T-helper 17 cell (primary cell): ENCODE results near the gene PUM2. TPM values are rescaled to one million over a fixed set of nuclear protein-coding genes. Genes with fewer than 3 reads are reported as not detected.

Experiments
- ATAC-seq: fragments of 150-1000 bp; cut with Tn5 transposase; 2 replicates; pipeline ENCODE4 v1.10.0; 2021; ENCODE audit warnings: mild to moderate bottlenecking, moderate library complexity
- DNase-seq, 3 donors: peaks; one replicate each; pipeline versions ENCODE4 v3.0.0 to v3.0.0-alpha.2; 2020 to 2021
- H3K9me3 ChIP-seq: one replicate; pipeline ENCODE4 v1.7.0; 2013; ENCODE audit warnings: low read length, mild to moderate bottlenecking; ENCODE audit not compliant: control insufficient read depth, poor library complexity, severe bottlenecking
- H3K27ac Mint-ChIP-seq: one replicate; pipeline ENCODE4 v1.8.0; 2022; ENCODE audit warnings: mild to moderate bottlenecking, moderate library complexity, mixed read lengths
- H3K27me3 Mint-ChIP-seq: one replicate; pipeline ENCODE4 v1.8.0; 2022; ENCODE audit warnings: mixed read lengths
- H3K36me3 Mint-ChIP-seq: one replicate; pipeline ENCODE4 v1.8.0; 2022; ENCODE audit warnings: low read depth, mixed read lengths
- H3K4me1 Mint-ChIP-seq: one replicate; pipeline ENCODE4 v1.8.0; 2022; ENCODE audit warnings: mild to moderate bottlenecking, mixed read lengths
- H3K4me3 Mint-ChIP-seq: one replicate; pipeline ENCODE4 v1.8.0; 2022; ENCODE audit warnings: mild to moderate bottlenecking, moderate library complexity, mixed read lengths
- total RNA-seq, 4 donors: library from RNA in 2 of 4; stranded (reverse) in 2 of 4; gene quantifications; one replicate each; pipeline ENCODE4 v1.2.3 and lab custom pipeline; 2022 to 2026

PUM2 gene, protein sequence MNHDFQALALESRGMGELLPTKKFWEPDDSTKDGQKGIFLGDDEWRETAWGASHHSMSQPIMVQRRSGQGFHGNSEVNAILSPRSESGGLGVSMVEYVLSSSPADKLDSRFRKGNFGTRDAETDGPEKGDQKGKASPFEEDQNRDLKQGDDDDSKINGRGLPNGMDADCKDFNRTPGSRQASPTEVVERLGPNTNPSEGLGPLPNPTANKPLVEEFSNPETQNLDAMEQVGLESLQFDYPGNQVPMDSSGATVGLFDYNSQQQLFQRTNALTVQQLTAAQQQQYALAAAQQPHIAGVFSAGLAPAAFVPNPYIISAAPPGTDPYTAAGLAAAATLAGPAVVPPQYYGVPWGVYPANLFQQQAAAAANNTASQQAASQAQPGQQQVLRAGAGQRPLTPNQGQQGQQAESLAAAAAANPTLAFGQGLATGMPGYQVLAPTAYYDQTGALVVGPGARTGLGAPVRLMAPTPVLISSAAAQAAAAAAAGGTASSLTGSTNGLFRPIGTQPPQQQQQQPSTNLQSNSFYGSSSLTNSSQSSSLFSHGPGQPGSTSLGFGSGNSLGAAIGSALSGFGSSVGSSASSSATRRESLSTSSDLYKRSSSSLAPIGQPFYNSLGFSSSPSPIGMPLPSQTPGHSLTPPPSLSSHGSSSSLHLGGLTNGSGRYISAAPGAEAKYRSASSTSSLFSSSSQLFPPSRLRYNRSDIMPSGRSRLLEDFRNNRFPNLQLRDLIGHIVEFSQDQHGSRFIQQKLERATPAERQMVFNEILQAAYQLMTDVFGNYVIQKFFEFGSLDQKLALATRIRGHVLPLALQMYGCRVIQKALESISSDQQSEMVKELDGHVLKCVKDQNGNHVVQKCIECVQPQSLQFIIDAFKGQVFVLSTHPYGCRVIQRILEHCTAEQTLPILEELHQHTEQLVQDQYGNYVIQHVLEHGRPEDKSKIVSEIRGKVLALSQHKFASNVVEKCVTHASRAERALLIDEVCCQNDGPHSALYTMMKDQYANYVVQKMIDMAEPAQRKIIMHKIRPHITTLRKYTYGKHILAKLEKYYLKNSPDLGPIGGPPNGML
- total RNA-seq, result 100 to 1,000 TPM; 114 TPM
- 124 to 129 reads per million in 2 donors for total RNA-seq (lab: John Stamatoyannopoulos, UW)

GRCh38 chr2:20350753-20351554 lies at the start of gene PUM2:
PUM2 (minus strand) TSS chr2:20350844; CDS start chr2:20327360, 23,484 bp downstream.
- peak within 1 kb of the TSS; percentile 86 for H3K27ac Mint-ChIP-seq
- peak; percentile 94 to 97 (median 96) for DNase-seq
- peaks cover 30% of the 10 kb centered on the region for H3K4me1 Mint-ChIP-seq
- peak; percentile 86 for ATAC-seq
- no peaks in the 10 kb centered on the region for H3K27me3 Mint-ChIP-seq
- no peak within 1 kb of the TSS for H3K4me3 Mint-ChIP-seq
- no peaks in the 10 kb centered on the region for H3K9me3 ChIP-seq
- H3K36me3 Mint-ChIP-seq, result peaks cover 2% of the 10 kb centered on the region

GRCh38 chr2:20400306-20400705 lies 49.7 kb upstream of the PUM2 start:
- H3K9me3 ChIP-seq, result no peaks in the 10 kb centered on the region
- no peak overlapping the region for H3K4me3 Mint-ChIP-seq
- H3K36me3 Mint-ChIP-seq, result peaks cover 2% of the 10 kb centered on the region
- peaks cover 2% of the 10 kb centered on the region for H3K4me1 Mint-ChIP-seq
- H3K27ac Mint-ChIP-seq, result no peak overlapping the region
- ATAC-seq (no peak), DNase-seq (no peak)
- H3K27me3 Mint-ChIP-seq, result peaks cover 24% of the 10 kb centered on the region

DNA sequence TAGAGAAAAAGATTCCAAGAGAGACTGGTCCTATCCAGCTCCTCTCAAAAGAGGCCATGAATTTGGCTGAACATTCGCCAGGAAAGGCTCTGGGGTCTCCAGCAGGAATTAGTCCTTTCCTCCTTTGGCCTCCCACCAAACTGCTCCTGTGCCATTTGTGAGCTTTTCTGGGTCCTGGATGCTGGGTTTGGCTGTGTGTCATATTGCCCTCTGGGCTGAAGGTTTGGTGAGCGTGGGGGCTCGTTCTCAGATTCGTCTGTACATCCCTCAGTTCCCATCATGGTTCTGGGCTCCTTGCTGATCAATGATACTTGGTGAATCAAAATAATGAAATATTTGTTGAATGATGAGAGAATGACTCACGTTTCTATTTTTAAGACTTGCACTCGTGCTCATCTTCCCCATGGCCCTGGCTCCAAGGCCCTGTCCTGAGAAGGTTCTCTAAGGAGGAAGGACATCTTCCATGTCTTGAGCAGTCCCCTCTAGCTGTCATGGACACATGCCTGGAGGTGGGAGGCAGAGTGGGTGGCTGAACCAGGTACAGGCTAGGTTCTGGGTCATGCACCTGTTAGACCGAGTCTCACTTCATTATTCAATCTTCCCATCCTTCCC lies 48.4 kb upstream of the PUM2 start:
- DNase-seq, result no peak
- no peak for ATAC-seq
- H3K27me3 Mint-ChIP-seq, result peaks cover 31% of the 10 kb centered on the region
- peaks cover 2% of the 10 kb centered on the region for H3K36me3 Mint-ChIP-seq
- no peak overlapping the region for H3K4me3 Mint-ChIP-seq
- peaks cover 4% of the 10 kb centered on the region for H3K4me1 Mint-ChIP-seq
- H3K27ac Mint-ChIP-seq, result no peak overlapping the region
- no peaks in the 10 kb centered on the region for H3K9me3 ChIP-seq

DNA sequence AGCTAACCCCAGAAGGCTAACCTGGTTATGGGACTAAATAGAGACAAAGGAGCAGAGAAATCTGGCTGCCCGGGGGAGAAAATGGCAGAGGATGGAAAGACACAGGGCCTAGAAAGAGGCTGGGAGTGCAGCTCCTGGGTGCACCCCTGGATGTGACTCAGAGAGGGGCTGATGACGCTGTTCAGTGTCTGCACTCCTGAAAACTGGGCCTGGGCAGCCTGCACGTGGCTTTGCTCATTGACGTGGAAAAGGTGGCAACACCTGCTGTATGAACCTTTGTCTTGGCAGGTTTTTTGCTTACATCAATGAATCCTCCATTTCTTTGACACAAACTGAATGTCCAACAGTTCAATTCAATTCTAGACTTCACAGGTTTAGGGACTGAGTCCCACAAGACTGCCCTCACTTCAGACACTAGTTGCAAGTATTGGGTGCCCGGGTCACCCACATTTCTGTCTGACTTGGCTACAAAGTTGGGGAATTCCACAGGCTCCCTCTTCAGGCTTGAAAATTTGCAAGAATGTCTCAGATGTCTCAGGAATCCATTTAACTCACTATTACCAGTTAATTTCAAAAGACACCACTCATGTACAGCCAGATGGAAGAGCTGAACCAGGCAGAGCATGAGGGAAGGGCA lies 47.3 kb upstream of the PUM2 start:
- Mint-ChIP-seq H3K27me3 (peaks cover 32% of the 10 kb centered on the region), H3K4me3 (no peak overlapping the region), H3K27ac (no peak overlapping the region), H3K4me1 (peaks cover 4% of the 10 kb centered on the region), H3K36me3 (no peaks in the 10 kb centered on the region)
- DNase-seq, result no peak
- ATAC-seq, result no peak
- no peaks in the 10 kb centered on the region for H3K9me3 ChIP-seq

DNA sequence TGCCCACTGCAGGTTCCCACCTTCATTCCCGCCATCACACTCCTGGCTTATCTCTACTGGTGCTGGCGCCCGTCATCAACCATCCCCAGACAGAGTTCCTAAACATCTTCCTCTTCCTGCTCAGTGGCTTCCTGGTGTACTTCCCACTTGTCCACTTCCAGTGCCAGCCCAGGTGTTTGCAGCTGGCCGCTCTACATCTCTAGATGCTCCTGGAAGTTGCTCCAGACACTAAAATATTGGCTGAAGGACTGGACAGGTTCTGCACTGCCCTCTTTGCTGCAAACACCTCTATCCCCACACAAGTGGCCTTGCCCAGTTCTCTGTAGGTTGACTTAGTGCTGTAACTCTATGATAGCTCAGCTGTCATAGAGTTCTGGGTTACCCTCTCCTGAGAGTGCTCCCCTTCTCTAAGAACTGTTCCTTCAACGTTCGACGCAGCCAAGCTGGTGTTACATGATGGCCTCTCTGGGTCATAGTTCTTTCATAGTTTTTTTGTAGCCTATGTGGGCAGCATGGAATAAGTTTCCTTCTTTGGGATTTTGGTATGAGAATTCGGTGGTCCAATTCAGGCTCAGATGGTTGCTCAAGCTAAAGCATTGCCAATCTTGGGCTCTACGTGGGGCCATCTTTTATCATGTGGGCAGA lies 45.8 kb upstream of the PUM2 start:
- Mint-ChIP-seq H3K4me1 (peaks cover 4% of the 10 kb centered on the region), H3K36me3 (no peaks in the 10 kb centered on the region), H3K27me3 (peaks cover 38% of the 10 kb centered on the region), H3K4me3 (no peak overlapping the region), H3K27ac (no peak overlapping the region)
- DNase-seq (no peak), ATAC-seq (no peak)
- no peaks in the 10 kb centered on the region for H3K9me3 ChIP-seq

- Mint-ChIP-seq H3K4me1 (peaks cover 4% of the 10 kb centered on the region), H3K27ac (no peak overlapping the region), H3K36me3 (no peaks in the 10 kb centered on the region), H3K27me3 (peaks cover 48% of the 10 kb centered on the region), H3K4me3 (no peak overlapping the region)
- H3K9me3 ChIP-seq, result no peaks in the 10 kb centered on the region
- DNase-seq (no peak), ATAC-seq (no peak)
Measured at GRCh38 chr2:20393986-20394385, 43.3 kb upstream of the PUM2 start.

DNA sequence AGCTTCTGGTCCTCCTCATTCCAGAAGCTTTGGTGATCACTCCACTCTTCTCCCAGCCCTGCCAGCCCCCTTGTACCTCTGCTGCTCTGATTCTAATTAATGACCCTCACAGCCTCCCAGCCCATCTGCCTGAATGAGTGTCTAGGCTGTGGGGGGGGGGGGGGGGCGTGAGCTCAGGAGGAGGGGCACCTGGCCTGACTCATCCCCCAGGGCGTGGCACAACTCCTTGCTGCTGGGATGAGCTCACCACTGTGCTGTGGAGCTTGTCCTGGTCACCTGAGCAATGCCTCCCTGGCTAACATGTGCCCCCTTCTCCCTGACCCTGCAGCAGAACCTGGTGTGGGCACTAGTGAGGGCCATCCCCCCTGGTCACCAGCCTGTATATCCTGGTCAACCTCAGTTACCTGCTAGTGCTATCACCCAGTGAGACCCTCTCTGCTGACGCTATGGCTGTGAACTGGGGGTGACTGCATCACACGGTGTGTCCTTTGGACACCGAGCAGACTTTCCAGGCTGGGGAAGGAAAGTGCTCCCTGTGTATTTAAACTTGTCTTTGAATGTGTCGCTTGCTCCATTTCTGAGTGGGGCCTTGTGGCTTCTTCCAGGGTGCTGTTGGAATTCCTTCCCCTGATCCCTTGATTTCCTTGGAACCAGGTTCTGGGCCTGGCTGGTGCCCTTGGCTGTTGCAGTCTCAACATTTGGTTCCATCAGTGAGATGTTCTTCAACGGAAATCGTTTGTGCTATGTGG lies 41.5 kb upstream of the PUM2 start:
- no peaks in the 10 kb centered on the region for H3K36me3 Mint-ChIP-seq
- ATAC-seq, result no peak
- peaks cover 4% of the 10 kb centered on the region for H3K4me1 Mint-ChIP-seq
- no peaks in the 10 kb centered on the region for H3K9me3 ChIP-seq
- no peak overlapping the region for H3K27ac Mint-ChIP-seq
- peaks cover 46% of the 10 kb centered on the region for H3K27me3 Mint-ChIP-seq
- no peak overlapping the region for H3K4me3 Mint-ChIP-seq
- no peak for DNase-seq

DNA sequence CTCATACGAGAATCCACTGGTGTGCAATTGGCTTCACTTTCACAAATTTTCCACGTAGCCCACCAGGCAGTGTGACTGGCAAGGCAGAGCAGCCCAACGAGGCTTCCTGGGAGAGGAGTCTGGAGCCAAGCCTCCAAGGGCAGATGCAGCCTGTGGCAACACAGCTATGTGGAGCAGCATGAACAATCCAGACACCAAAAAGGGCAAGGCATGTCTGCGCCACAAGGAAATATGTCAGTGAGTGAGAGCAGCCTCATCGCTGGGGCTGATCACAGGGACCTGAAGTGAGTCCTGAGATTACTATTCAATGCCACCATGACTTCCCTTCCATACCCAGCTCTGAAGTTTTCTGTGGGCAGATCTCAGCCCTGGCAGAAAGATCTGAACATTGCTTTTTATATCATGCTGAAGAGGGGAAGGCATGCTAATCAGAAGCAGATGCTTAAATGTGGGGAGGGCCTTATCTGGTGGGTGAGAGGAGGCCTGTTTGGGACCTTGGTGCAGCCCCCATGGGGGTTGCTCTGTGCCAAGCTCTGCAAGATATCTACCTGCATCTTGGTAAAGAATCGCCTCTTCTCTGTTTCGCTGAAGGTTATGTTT lies 40.0 kb upstream of the PUM2 start:
- Mint-ChIP-seq H3K36me3 (no peaks in the 10 kb centered on the region), H3K4me3 (no peak overlapping the region), H3K27ac (no peak overlapping the region), H3K4me1 (peaks cover 3% of the 10 kb centered on the region), H3K27me3 (peaks cover 36% of the 10 kb centered on the region)
- no peak for ATAC-seq
- no peak for DNase-seq
- H3K9me3 ChIP-seq, result no peaks in the 10 kb centered on the region

GRCh38 chr2:20384953-20385352 lies 34.3 kb upstream of the PUM2 start:
- Mint-ChIP-seq H3K27ac (peak overlapping the region; percentile 91), H3K36me3 (no peaks in the 10 kb centered on the region), H3K4me3 (no peak overlapping the region), H3K4me1 (peaks cover 10% of the 10 kb centered on the region), H3K27me3 (peaks cover 8% of the 10 kb centered on the region)
- no peak for DNase-seq
- no peaks in the 10 kb centered on the region for H3K9me3 ChIP-seq
- no peak for ATAC-seq

DNA sequence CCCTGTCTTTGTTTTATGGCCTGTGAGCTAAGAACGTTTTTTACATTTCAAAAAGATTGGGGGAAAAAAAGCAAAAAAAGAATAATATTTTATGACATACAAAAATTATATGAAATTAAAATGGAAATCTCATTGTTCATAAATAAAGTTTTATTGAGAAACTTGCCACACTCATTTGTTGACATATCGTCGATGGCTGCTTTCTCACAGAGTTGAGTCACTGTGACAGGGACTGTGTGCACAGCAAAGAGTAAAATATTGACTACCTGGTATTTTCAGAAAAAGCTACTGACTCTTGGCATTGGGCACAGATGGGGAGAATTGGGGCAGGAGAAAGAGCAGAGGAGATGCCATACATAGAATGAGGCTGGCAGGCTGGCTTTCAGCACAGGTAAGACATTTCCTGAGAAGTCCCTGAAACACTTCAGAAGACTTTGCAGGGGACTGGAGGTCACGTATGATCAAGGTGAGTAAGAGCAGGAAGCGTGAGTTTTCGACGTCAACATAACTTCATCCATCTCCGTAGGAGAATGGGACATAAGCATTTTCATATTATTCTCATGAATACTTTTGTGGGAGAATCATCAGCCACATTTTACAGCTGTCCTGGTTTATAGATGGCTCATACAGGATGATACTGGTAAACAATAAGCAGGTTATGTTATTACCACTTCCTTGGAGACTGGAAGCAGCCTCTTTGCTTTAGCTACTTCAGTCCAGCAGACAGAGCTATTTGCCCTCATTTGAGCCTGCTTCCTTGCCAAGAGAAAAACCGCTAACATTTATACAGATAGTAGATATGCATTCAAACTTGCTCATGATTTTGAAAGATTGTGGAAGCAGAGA lies 32.5 kb upstream of the PUM2 start:
- DNase-seq (no peak), ATAC-seq (peak; percentile 84)
- H3K9me3 ChIP-seq, result no peaks in the 10 kb centered on the region
- H3K27me3 Mint-ChIP-seq, result peaks cover 11% of the 10 kb centered on the region
- peaks cover 12% of the 10 kb centered on the region for H3K4me1 Mint-ChIP-seq
- no peaks in the 10 kb centered on the region for H3K36me3 Mint-ChIP-seq
- H3K27ac Mint-ChIP-seq, result peak overlapping the region; percentile 91
- H3K4me3 Mint-ChIP-seq, result peak overlapping the region; percentile 69
